Rectal smooth muscle tissue (tissue), 1 donor: ENCODE measurements around the gene LARGE1.

Experiments used
- H3K27ac ChIP-seq: one replicate; pipeline ENCODE4 v1.7.0; 2013; ENCODE audit warnings: low read depth, low read length, inconsistent platforms
- H3K27me3 ChIP-seq: one replicate; pipeline ENCODE4 v1.7.0; 2013; ENCODE audit warnings: low read length; ENCODE audit not compliant: control insufficient read depth, insufficient read depth
- H3K36me3 ChIP-seq: one replicate; pipeline ENCODE4 v1.7.0; 2013; ENCODE audit warnings: low read length; ENCODE audit not compliant: control insufficient read depth, insufficient read depth
- H3K4me1 ChIP-seq: one replicate; pipeline ENCODE4 v1.7.0; 2013; ENCODE audit warnings: low read length; ENCODE audit not compliant: control insufficient read depth, insufficient read depth
- H3K4me3 ChIP-seq: one replicate; pipeline ENCODE4 v1.7.0; 2013; ENCODE audit warnings: low read length
- H3K9ac ChIP-seq: one replicate; pipeline ENCODE4 v1.7.0; 2013; ENCODE audit warnings: low read length

LARGE1 gene

GRCh38 chr22:33774781-33775180, 145.5 kb downstream of the LARGE1 start:
- Histone ChIP-seq H3K9ac (no peak overlapping the region), H3K36me3 (no peaks in the 10 kb centered on the region), H3K4me3 (no peak overlapping the region), H3K27me3 (no peaks in the 10 kb centered on the region), H3K27ac (no peak overlapping the region), H3K4me1 (peaks cover 2% of the 10 kb centered on the region)

- Histone ChIP-seq H3K9ac (no peak overlapping the region), H3K36me3 (no peaks in the 10 kb centered on the region), H3K4me3 (no peak overlapping the region), H3K4me1 (no peaks in the 10 kb centered on the region), H3K27me3 (no peaks in the 10 kb centered on the region), H3K27ac (no peak overlapping the region)
Measured at GRCh38 chr22:33772745-33773144, 147.5 kb downstream of the LARGE1 start.

GRCh38 chr22:33771136-33771535, 149.1 kb downstream of the LARGE1 start:
- Histone ChIP-seq H3K4me1 (no peaks in the 10 kb centered on the region), H3K9ac (no peak overlapping the region), H3K36me3 (no peaks in the 10 kb centered on the region), H3K4me3 (no peak overlapping the region), H3K27ac (no peak overlapping the region), H3K27me3 (no peaks in the 10 kb centered on the region)

GRCh38 chr22:33770723-33771122, 149.6 kb downstream of the LARGE1 start:
- no peaks in the 10 kb centered on the region for H3K4me1 ChIP-seq
- H3K4me3 ChIP-seq = no peak overlapping the region
- H3K27ac ChIP-seq = no peak overlapping the region
- no peaks in the 10 kb centered on the region for H3K27me3 ChIP-seq
- no peak overlapping the region for H3K9ac ChIP-seq
- H3K36me3 ChIP-seq = no peaks in the 10 kb centered on the region

GRCh38 chr22:33766091-33766490, 154.2 kb downstream of the LARGE1 start:
- H3K36me3 ChIP-seq = no peaks in the 10 kb centered on the region

GRCh38 chr22:33758961-33759360, 161.3 kb downstream of the LARGE1 start:
- H3K4me3 ChIP-seq = no peak overlapping the region
- H3K4me1 ChIP-seq = peaks cover 5% of the 10 kb centered on the region
- H3K9ac ChIP-seq = no peak overlapping the region
- H3K36me3 ChIP-seq = no peaks in the 10 kb centered on the region
- H3K27me3 ChIP-seq = no peaks in the 10 kb centered on the region
- no peak overlapping the region for H3K27ac ChIP-seq

More at GRCh38 chr22:33766091-33766490, 154.2 kb downstream of the LARGE1 start:
- H3K4me3 ChIP-seq = no peak overlapping the region
- no peaks in the 10 kb centered on the region for H3K4me1 ChIP-seq
- no peak overlapping the region for H3K9ac ChIP-seq
- no peaks in the 10 kb centered on the region for H3K27me3 ChIP-seq
- no peak overlapping the region for H3K27ac ChIP-seq

- H3K9ac ChIP-seq = no peak overlapping the region
- H3K27ac ChIP-seq = no peak overlapping the region
- H3K4me3 ChIP-seq = no peak overlapping the region
- H3K27me3 ChIP-seq = no peaks in the 10 kb centered on the region
- H3K4me1 ChIP-seq = peaks cover 5% of the 10 kb centered on the region
- no peaks in the 10 kb centered on the region for H3K36me3 ChIP-seq
Measured at GRCh38 chr22:33757802-33758483, 162.3 kb downstream of the LARGE1 start.

- Histone ChIP-seq H3K36me3 (no peaks in the 10 kb centered on the region), H3K27ac (peak overlapping the region; percentile 17), H3K4me3 (no peak overlapping the region), H3K27me3 (no peaks in the 10 kb centered on the region), H3K9ac (no peak overlapping the region), H3K4me1 (peaks cover 5% of the 10 kb centered on the region)
Measured at GRCh38 chr22:33757041-33757801, 163.1 kb downstream of the LARGE1 start.

- H3K9ac ChIP-seq = no peak overlapping the region
- H3K36me3 ChIP-seq = no peaks in the 10 kb centered on the region
- H3K27me3 ChIP-seq = no peaks in the 10 kb centered on the region
- H3K4me1 ChIP-seq = peaks cover 5% of the 10 kb centered on the region
- peak overlapping the region; percentile 17 for H3K27ac ChIP-seq
- no peak overlapping the region for H3K4me3 ChIP-seq
Measured at GRCh38 chr22:33756508-33756949, 163.7 kb downstream of the LARGE1 start.

- H3K9ac ChIP-seq = no peak overlapping the region
- H3K4me3 ChIP-seq = no peak overlapping the region
- no peak overlapping the region for H3K27ac ChIP-seq
- no peaks in the 10 kb centered on the region for H3K36me3 ChIP-seq
- H3K4me1 ChIP-seq = no peaks in the 10 kb centered on the region
- H3K27me3 ChIP-seq = no peaks in the 10 kb centered on the region
Measured at GRCh38 chr22:33748714-33749113, 171.6 kb downstream of the LARGE1 start.

GRCh38 chr22:33747576-33748180, 172.6 kb downstream of the LARGE1 start:
- H3K36me3 ChIP-seq = no peaks in the 10 kb centered on the region
- H3K27me3 ChIP-seq = no peaks in the 10 kb centered on the region
- no peak overlapping the region for H3K4me3 ChIP-seq
- no peaks in the 10 kb centered on the region for H3K4me1 ChIP-seq
- H3K27ac ChIP-seq = no peak overlapping the region
- H3K9ac ChIP-seq = no peak overlapping the region

GRCh38 chr22:33747029-33747428, 173.2 kb downstream of the LARGE1 start:
- Histone ChIP-seq H3K9ac (no peak overlapping the region), H3K27me3 (no peaks in the 10 kb centered on the region), H3K4me1 (no peaks in the 10 kb centered on the region), H3K4me3 (no peak overlapping the region), H3K36me3 (no peaks in the 10 kb centered on the region), H3K27ac (no peak overlapping the region)
